Heart right ventricle (tissue), 16 donors: ENCODE results near the gene MXI1. TPM values are rescaled to one million over a fixed set of nuclear protein-coding genes. Genes with fewer than 3 reads are reported as not detected.

Experiments used
- ATAC-seq, 8 donors: fragments of 200-7000 bp; cut with Tn5 transposase; one replicate each; pipeline ENCODE4 v1.9.1; 2020; ENCODE audit warnings: mild to moderate bottlenecking in 8 of 8, moderate library complexity in 8 of 8, moderate number of reproducible peaks in 1 of 8
- DNase-seq, 2 donors: peaks; one replicate each; pipeline ENCODE4 v3.0.0-alpha.2; 2020
- H3K27ac ChIP-seq, 10 donors: fragments of 200-600 bp; sonication (generic) in 2 of 10; one replicate each; pipeline versions ENCODE4 v1.5.0 to v1.8.0; 2020 to 2022; ENCODE audit warnings: mild to moderate bottlenecking in 3 of 10
- H3K27me3 ChIP-seq, 7 donors: fragments of 200-600 bp; one replicate each; pipeline ENCODE4 v1.8.0; 2021 to 2022; ENCODE audit warnings: mild to moderate bottlenecking in 2 of 7
- H3K36me3 ChIP-seq, 9 donors: fragments of 200-600 bp; sonication (generic) in 1 of 9; one replicate each; pipeline versions ENCODE4 v1.5.0 to v1.8.0; 2020 to 2022; ENCODE audit warnings: mild to moderate bottlenecking in 2 of 9
- H3K4me1 ChIP-seq, 9 donors: fragments of 200-600 bp; sonication (generic) in 1 of 9; one replicate each; pipeline versions ENCODE4 v1.5.0 to v1.8.0; 2020 to 2022; ENCODE audit warnings: mild to moderate bottlenecking in 4 of 9
- H3K4me3 ChIP-seq, 10 donors: fragments of 200-600 bp; sonication (generic) in 2 of 10; one replicate each; pipeline versions ENCODE4 v1.5.0 to v1.8.0; 2020 to 2022; ENCODE audit warnings: mild to moderate bottlenecking in 7 of 10, moderate library complexity in 2 of 10
- H3K9me3 ChIP-seq, 11 donors: fragments of 200-600 bp in 10 of 11; sonication (generic) in 2 of 11; one replicate each; pipeline versions ENCODE4 v1.5.0 to v1.8.0; 2013 to 2022; ENCODE audit warnings: mild to moderate bottlenecking in 2 of 11, control low read depth in 1 of 11, moderate library complexity in 1 of 11
- WGBS, 2 donors: extraction: QIAGEN DNeasy Blood & Tissue Kit; methylation state at CpG; one replicate each; pipeline ENCODE4 v1.1.7; 2013; ENCODE audit warnings: inconsistent platforms in 1 of 2; 5-methylcytosine and 5-hydroxymethylcytosine counted together
- intact Hi-C, 10 donors: fragments of 100-400 bp; cut with DNase I; formaldehyde crosslinking; loops; one replicate each; pipeline versions ENCODE4 v1.11.1 to v1.14.2; 2022
- polyA plus RNA-seq, 2 donors: library from polyadenylated mRNA; stranded (reverse); fragments of 200-250 nt; gene quantifications; one replicate each; pipeline ENCODE4 v1.2.3, GENCODE V29; 2013
- total RNA-seq, 10 donors: library from RNA; stranded (reverse); fragmentation: NEBNext Ultra II Directional in 3 of 10; extraction: Animal tissue kit (Norgen Biotek cat#: 25700) in 3 of 10; gene quantifications; one replicate each; pipeline versions ENCODE4 v1.2.1 to v1.2.4, GENCODE V29; 2021 to 2023
- TF ChIP-seq, protein P1 (sequence below), 9 donors: fragments of 200-600 bp; sonication (generic) in 2 of 9; IDR thresholded peaks; one replicate each; pipeline versions ENCODE4 v1.5.0 to v1.8.0; 2021 to 2022; ENCODE audit warnings: antibody characterized with exemption in 9 of 9, mild to moderate bottlenecking in 5 of 9, moderate library complexity in 1 of 9
- donor health status: Arrhythmogenic right ventricular cardiomyopathy.
- donor health status: ischemic (EF 13 %, LVEDD 7.1; RV severe dilation, severe dysfunction).
- donor health status: healthy with polysubstance abuse.
- donor health status: DM: no; HTN: yes; CAD: no.
- donor health status: DM: no; HTN: no; CAD: no.
- donor health status: ischemic (EF 25% LVEDD 6.9; RV normal size, moderate dysfunction).
- donor health status: ischemic (EF 25% LVEDD 5.7; RV mildly dilated, moderate dysfunction).
- donor health status: healthy.
- donor health status: DM: yes; HTN: yes; CAD: no.
- donor health status: Ischemic cardiomyopathy.
- donor health status: ischemic (EF 35%, LVEDD 5.7; RV mildly dilated, moderate dysfunction).
- donor health status: nonischemic (EF 11% LVEDD 7.7; RV severe dilation, severe dysfunction).
- donor health status: DM: yes; HTN: yes; CAD: no.
- donor health status: PGD.
- donor health status: ischemic (EF 29% LVEDD 5.4; RV normal size, mild dysfunction).
- donor health status: nonischemic (EF 23%, LVEDD 6.1; RV moderate dilation, normal function).

MXI1 gene
- total and polyA plus RNA-seq, 12 donors: 27.3 to 100 (median 61.3) TPM

- 94% methylated on average over 3 of the region's 3 CpGs for whole genome bisulfite sequencing, 2 donors
- peaks cover 0 to 18% (median 7%) of the 10 kb centered on the region in 9 donors for H3K4me1 ChIP-seq
- intact Hi-C loops: loop anchor here in 3 of 10 donors (5.0 to 10.0 kb wide), 3 partner anchors 277 to 402 kb away; partner anchors contain the start of gene ADD3 (in 1 of the 3)
- ATAC-seq: no peak
- no peak for DNase-seq
- TF ChIP-seq, protein P1, sequence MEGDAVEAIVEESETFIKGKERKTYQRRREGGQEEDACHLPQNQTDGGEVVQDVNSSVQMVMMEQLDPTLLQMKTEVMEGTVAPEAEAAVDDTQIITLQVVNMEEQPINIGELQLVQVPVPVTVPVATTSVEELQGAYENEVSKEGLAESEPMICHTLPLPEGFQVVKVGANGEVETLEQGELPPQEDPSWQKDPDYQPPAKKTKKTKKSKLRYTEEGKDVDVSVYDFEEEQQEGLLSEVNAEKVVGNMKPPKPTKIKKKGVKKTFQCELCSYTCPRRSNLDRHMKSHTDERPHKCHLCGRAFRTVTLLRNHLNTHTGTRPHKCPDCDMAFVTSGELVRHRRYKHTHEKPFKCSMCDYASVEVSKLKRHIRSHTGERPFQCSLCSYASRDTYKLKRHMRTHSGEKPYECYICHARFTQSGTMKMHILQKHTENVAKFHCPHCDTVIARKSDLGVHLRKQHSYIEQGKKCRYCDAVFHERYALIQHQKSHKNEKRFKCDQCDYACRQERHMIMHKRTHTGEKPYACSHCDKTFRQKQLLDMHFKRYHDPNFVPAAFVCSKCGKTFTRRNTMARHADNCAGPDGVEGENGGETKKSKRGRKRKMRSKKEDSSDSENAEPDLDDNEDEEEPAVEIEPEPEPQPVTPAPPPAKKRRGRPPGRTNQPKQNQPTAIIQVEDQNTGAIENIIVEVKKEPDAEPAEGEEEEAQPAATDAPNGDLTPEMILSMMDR (IDR thresholded peaks at IDR 0.05): no peak
- H3K36me3 ChIP-seq: peaks cover 0 to 83% (median 35%) of the 10 kb centered on the region in 9 donors
- no peaks in the 10 kb centered on the region for H3K27me3 ChIP-seq
- H3K9me3 ChIP-seq: no peaks in the 10 kb centered on the region
- H3K4me3 ChIP-seq: no peak overlapping the region
- H3K27ac ChIP-seq: no peak overlapping the region
These were observed 76.9 kb downstream of the MXI1 start for GRCh38 chr10:110284262-110284661.

GRCh38 chr10:110285501-110285900, 78.1 kb downstream of the MXI1 start:
- H3K27me3 ChIP-seq: no peaks in the 10 kb centered on the region
- H3K36me3 ChIP-seq: peaks cover 0 to 84% (median 35%) of the 10 kb centered on the region in 9 donors
- ATAC-seq: no peak
- intact Hi-C loops: loop anchor here in 1 of 10 donors (10.0 kb wide), 1 partner anchor 401 kb away; no protein-coding TSS in a partner anchor
- no peak for DNase-seq
- no peak overlapping the region for H3K27ac ChIP-seq
- peaks cover 0 to 11% (median 0%) of the 10 kb centered on the region in 9 donors for H3K4me1 ChIP-seq
- 95 to 98% methylated on average over 2 of the region's 2 CpGs for WGBS, 2 donors
- TF ChIP-seq, protein P1 (IDR thresholded peaks at IDR 0.05): no peak
- H3K4me3 ChIP-seq: no peak overlapping the region
- no peaks in the 10 kb centered on the region for H3K9me3 ChIP-seq

DNA sequence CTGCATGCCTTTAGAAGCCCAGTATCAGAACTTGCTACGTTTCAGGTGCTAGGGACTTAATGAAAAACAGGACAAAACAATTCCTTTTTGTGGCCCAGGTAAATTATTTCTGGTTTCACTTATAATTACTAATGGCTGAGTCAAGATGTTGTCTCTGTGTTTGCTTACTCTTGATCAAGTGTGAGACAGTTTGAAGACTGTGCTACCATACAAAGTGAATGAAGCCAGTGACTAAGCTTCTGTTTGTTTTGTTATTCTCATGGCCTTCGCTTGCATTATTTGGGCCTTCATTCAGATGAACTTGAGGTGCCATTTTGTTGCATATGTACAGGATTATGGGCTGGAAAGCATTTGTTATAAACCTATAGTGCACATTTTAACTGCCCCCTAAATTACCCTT, 79.4 kb downstream of the MXI1 start:
- Histone ChIP-seq H3K4me3 (no peak overlapping the region), H3K4me1 (peaks cover 0 to 15% (median 0%) of the 10 kb centered on the region in 9 donors), H3K27me3 (no peaks in the 10 kb centered on the region), H3K9me3 (no peaks in the 10 kb centered on the region), H3K36me3 (peaks cover 0 to 84% (median 29%) of the 10 kb centered on the region in 9 donors), H3K27ac (no peak overlapping the region)
- no peak for ATAC-seq
- intact Hi-C loops: loop anchor here in 1 of 10 donors (10.0 kb wide), 1 partner anchor 402 kb away; no protein-coding TSS in a partner anchor
- TF ChIP-seq, protein P1 (IDR thresholded peaks at IDR 0.05): no peak
- WGBS, 2 donors: 87 to 95% methylated on average over 2 of the region's 2 CpGs
- no peak for DNase-seq

DNA sequence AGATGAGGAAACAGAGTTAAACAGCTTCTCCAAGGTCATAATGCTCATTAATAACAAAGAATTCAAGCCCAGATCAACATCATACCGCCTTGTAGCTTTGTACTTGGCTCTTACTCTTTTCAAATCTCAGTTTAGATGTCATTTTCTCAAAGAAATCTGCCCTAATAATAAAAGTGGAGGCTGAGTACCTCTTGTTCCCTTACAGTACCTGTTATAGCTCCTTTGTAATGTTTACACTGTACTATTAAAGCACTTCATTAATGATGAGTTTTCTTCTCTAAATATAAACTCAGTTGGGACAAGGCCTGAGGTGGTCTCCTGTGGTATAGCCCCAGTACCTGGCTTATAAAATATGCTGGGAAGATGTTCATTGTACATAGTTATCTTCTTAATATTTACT, 89.6 kb downstream of the MXI1 start:
- intact Hi-C loops: no loop called here
- peaks cover 0 to 100% (median 72%) of the 10 kb centered on the region in 9 donors for H3K36me3 ChIP-seq
- H3K4me3 ChIP-seq: no peak overlapping the region

More for the DNA sequence above, 89.6 kb downstream of the MXI1 start:
- TF ChIP-seq, protein P1 (IDR thresholded peaks at IDR 0.05): no peak
- DNase-seq (no peak), ATAC-seq (no peak)
- 90 to 98% methylated on average over 1 of the region's 1 CpG for WGBS, 2 donors
- no peaks in the 10 kb centered on the region for H3K27me3 ChIP-seq
- H3K9me3 ChIP-seq: no peaks in the 10 kb centered on the region
- no peak overlapping the region for H3K27ac ChIP-seq
- peaks cover 0 to 43% (median 26%) of the 10 kb centered on the region in 9 donors for H3K4me1 ChIP-seq
